ENCODE data around the gene CTNNA3. TPM values are rescaled to one million over a fixed set of nuclear protein-coding genes. Genes with fewer than 3 reads are reported as not detected.

CTNNA3 gene
- total RNA-seq, 4 donors from 2014 or later, result 0.68 to 75.2 (median 1.4) TPM

GRCh38 chr10:66586897-66587679, 1108.9 kb downstream of the CTNNA3 start:
- no peaks in the 10 kb centered on the region for H3K36me3 ChIP-seq
- no peaks in the 10 kb centered on the region for H3K9me3 ChIP-seq
- no peak overlapping the region for H3K4me3 ChIP-seq
- TF ChIP-seq POLR2A (IDR thresholded peaks at IDR 0.05), result no peak
- TF ChIP-seq POLR2AphosphoS5 (IDR thresholded peaks at IDR 0.05), result no peak
- TF ChIP-seq CTCF (IDR thresholded peaks at IDR 0.05), result no peak
- TF ChIP-seq EP300 (IDR thresholded peaks at IDR 0.05; ENCODE audit: low read depth), result no peak
- no peak overlapping the region for H3K27ac ChIP-seq
- intact Hi-C loops (cut with DNase I; ENCODE audit: low total_unique reads), result no loop called here
- in situ Hi-C loops (cut with MboI; ENCODE audit: low pct_ligation_motif_present in 1 of 4, low pct_unique_long_range_greater_than_20kb in 1 of 4, low sequenced_read_pairs in 3 of 4), result no loop called here
- 73% methylated on average over 4 of the region's 4 CpGs; no CpG with 5 or more reads in 1 of the 2 donors for WGBS, 2 donors (ENCODE audit: low coverage in 1 of 2)
- no peak for DNase-seq
- no peaks in the 10 kb centered on the region for H3K4me1 ChIP-seq
- H3K27me3 ChIP-seq, result no peaks in the 10 kb centered on the region

GRCh38 chr10:66586073-66586472, 1109.9 kb downstream of the CTNNA3 start:
- intact Hi-C loops (cut with DNase I; ENCODE audit: low total_unique reads), result no loop called here

GRCh38 chr10:66575251-66575855, 1120.6 kb downstream of the CTNNA3 start:
- TF ChIP-seq POLR2A (IDR thresholded peaks at IDR 0.05) (no peak), EP300 (IDR thresholded peaks at IDR 0.05; ENCODE audit: low read depth) (no peak), CTCF (IDR thresholded peaks at IDR 0.05) (no peak), POLR2AphosphoS5 (IDR thresholded peaks at IDR 0.05) (no peak)
- no peak overlapping the region for H3K4me3 ChIP-seq
- intact Hi-C loops (cut with DNase I; ENCODE audit: low total_unique reads) (no loop called here), in situ Hi-C loops (cut with MboI; ENCODE audit: low pct_ligation_motif_present in 1 of 4, low pct_unique_long_range_greater_than_20kb in 1 of 4, low sequenced_read_pairs in 3 of 4) (no loop called here)
- no peaks in the 10 kb centered on the region for H3K36me3 ChIP-seq
- H3K27ac ChIP-seq, result no peak overlapping the region
- no peaks in the 10 kb centered on the region for H3K9me3 ChIP-seq
- no peak for DNase-seq
- H3K27me3 ChIP-seq, result no peaks in the 10 kb centered on the region
- 80 to 89% methylated on average over 1 to 2 of the region's 2 CpGs for WGBS, 2 donors (ENCODE audit: low coverage in 1 of 2)
- no peaks in the 10 kb centered on the region for H3K4me1 ChIP-seq

More at GRCh38 chr10:66586073-66586472, 1109.9 kb downstream of the CTNNA3 start:
- Histone ChIP-seq H3K27me3 (no peaks in the 10 kb centered on the region), H3K27ac (no peak overlapping the region), H3K36me3 (no peaks in the 10 kb centered on the region), H3K4me3 (no peak overlapping the region), H3K9me3 (no peaks in the 10 kb centered on the region), H3K4me1 (no peaks in the 10 kb centered on the region)
- 34 to 42% methylated on average over 2 to 5 of the region's 5 CpGs for WGBS, 2 donors (ENCODE audit: low coverage in 1 of 2)
- TF ChIP-seq POLR2AphosphoS5 (IDR thresholded peaks at IDR 0.05) (no peak), CTCF (IDR thresholded peaks at IDR 0.05) (peak in 4 of 5 experiments; percentile 27 to 48 (median 33))
- peak; percentile 24 for DNase-seq
- in situ Hi-C loops (cut with MboI; ENCODE audit: low pct_ligation_motif_present in 1 of 4, low pct_unique_long_range_greater_than_20kb in 1 of 4, low sequenced_read_pairs in 3 of 4), result no loop called here

- H3K9me3 ChIP-seq, result no peaks in the 10 kb centered on the region
- TF ChIP-seq CTCF (IDR thresholded peaks at IDR 0.05), result no peak
- no peak for TF ChIP-seq POLR2A (IDR thresholded peaks at IDR 0.05)
- no peak for TF ChIP-seq POLR2AphosphoS5 (IDR thresholded peaks at IDR 0.05)
- TF ChIP-seq EP300 (IDR thresholded peaks at IDR 0.05; ENCODE audit: low read depth), result no peak
- no peak overlapping the region for H3K27ac ChIP-seq
- no peaks in the 10 kb centered on the region for H3K4me1 ChIP-seq
- no peaks in the 10 kb centered on the region for H3K36me3 ChIP-seq
- in situ Hi-C loops (cut with MboI; ENCODE audit: low pct_ligation_motif_present in 1 of 4, low pct_unique_long_range_greater_than_20kb in 1 of 4, low sequenced_read_pairs in 3 of 4) (no loop called here), intact Hi-C loops (cut with DNase I; ENCODE audit: low total_unique reads) (no loop called here)
- no peak for DNase-seq
- H3K4me3 ChIP-seq, result no peak overlapping the region
- H3K27me3 ChIP-seq, result no peaks in the 10 kb centered on the region
- 45 to 56% methylated on average over 2 of the region's 2 CpGs for WGBS, 2 donors (ENCODE audit: low coverage in 1 of 2)
Measured at GRCh38 chr10:66572700-66573099, 1123.3 kb downstream of the CTNNA3 start.
